Measurements from ENCODE around the gene ATP6V0B. TPM values are rescaled to one million over a fixed set of nuclear protein-coding genes. Genes with fewer than 3 reads are reported as not detected.

ATP6V0B gene
- total RNA-seq, 4 donors from 2014 or later = 29.2 to 203 (median 97.9) TPM

DNA sequence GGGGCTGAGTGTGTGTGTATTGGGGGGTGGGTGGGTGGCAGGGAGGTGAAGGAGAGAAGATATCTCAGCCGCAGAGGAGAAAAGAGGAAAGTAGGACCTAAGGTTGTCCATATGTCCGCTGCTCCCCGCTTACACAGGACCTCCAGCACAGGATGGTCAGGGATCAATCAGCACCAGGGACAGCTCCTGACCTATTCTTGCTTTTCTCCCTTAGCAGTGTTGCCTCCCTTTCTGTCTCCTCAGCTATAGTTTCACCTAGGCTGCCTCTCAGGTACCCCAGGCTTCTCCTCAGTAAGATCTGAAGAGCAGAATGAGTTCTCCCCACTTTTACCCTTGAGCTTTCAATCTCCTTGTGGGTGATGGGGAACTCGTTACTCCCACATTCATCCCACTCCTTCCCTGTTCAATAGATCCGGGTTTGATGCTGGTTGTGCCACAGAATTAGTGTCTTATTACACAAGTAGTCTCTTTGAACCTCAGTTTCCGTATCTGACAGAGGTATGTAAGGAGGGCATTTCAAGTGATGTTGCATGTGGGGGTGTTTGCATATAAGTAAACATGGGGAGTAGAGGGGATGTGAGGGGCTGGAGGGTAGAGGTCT lies 6.3 kb upstream of the ATP6V0B start:
- no peaks in the 10 kb centered on the region for H3K36me3 ChIP-seq

DNA sequence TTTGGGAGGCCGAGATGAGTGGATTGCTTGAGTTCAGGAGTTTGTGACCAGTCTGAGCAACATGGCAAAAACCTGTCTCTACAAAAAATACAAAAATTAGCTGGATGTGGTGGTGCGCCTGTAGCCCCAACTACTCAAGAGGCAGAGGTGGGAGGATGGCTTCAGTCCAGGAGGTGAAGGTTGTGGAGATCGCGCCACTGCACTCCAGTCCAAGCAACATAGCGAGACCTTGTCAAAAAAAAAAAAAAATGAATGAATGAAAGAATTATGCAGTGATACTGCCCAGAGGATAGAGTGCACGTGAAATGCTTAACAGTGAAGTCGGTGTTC lies 5.4 kb upstream of the ATP6V0B start:
- Histone ChIP-seq H3K9me3 (no peaks in the 10 kb centered on the region), H3K36me3 (no peaks in the 10 kb centered on the region), H3K4me1 (peaks cover 13 to 21% (median 16%) of the 10 kb centered on the region in 4 donors), H3K27me3 (no peaks in the 10 kb centered on the region), H3K27ac (no peak overlapping the region), H3K4me3 (peak overlapping the region in 2 of 4 donors; percentile 73 to 89)
- intact Hi-C loops (cut with DNase I; ENCODE audit: low total_unique reads) = no loop called here
- DNase-seq = no peak
- TF ChIP-seq POLR2A (IDR thresholded peaks at IDR 0.05) (no peak), EP300 (IDR thresholded peaks at IDR 0.05; ENCODE audit: low read depth) (no peak), POLR2AphosphoS5 (IDR thresholded peaks at IDR 0.05) (no peak)
- TF ChIP-seq, protein P1, sequence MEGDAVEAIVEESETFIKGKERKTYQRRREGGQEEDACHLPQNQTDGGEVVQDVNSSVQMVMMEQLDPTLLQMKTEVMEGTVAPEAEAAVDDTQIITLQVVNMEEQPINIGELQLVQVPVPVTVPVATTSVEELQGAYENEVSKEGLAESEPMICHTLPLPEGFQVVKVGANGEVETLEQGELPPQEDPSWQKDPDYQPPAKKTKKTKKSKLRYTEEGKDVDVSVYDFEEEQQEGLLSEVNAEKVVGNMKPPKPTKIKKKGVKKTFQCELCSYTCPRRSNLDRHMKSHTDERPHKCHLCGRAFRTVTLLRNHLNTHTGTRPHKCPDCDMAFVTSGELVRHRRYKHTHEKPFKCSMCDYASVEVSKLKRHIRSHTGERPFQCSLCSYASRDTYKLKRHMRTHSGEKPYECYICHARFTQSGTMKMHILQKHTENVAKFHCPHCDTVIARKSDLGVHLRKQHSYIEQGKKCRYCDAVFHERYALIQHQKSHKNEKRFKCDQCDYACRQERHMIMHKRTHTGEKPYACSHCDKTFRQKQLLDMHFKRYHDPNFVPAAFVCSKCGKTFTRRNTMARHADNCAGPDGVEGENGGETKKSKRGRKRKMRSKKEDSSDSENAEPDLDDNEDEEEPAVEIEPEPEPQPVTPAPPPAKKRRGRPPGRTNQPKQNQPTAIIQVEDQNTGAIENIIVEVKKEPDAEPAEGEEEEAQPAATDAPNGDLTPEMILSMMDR (IDR thresholded peaks at IDR 0.05) = no peak
- in situ Hi-C loops (cut with MboI; ENCODE audit: low pct_ligation_motif_present in 1 of 4, low pct_unique_long_range_greater_than_20kb in 1 of 4, low sequenced_read_pairs in 3 of 4) = no loop called here
- WGBS, 2 donors (ENCODE audit: low coverage in 1 of 2) = 0 to 60% methylated on average over 2 to 7 of the region's 7 CpGs

More for the DNA sequence above, 6.3 kb upstream of the ATP6V0B start:
- no peak for TF ChIP-seq POLR2AphosphoS5 (IDR thresholded peaks at IDR 0.05)
- TF ChIP-seq POLR2A (IDR thresholded peaks at IDR 0.05) = no peak
- no peak for TF ChIP-seq EP300 (IDR thresholded peaks at IDR 0.05; ENCODE audit: low read depth)
- TF ChIP-seq, protein P1 (IDR thresholded peaks at IDR 0.05) = no peak
- Histone ChIP-seq H3K4me1 (peaks cover 7 to 15% (median 10%) of the 10 kb centered on the region in 4 donors), H3K27ac (no peak overlapping the region), H3K27me3 (no peaks in the 10 kb centered on the region), H3K4me3 (no peak overlapping the region), H3K9me3 (no peaks in the 10 kb centered on the region)
- in situ Hi-C loops (cut with MboI; ENCODE audit: low pct_ligation_motif_present in 1 of 4, low pct_unique_long_range_greater_than_20kb in 1 of 4, low sequenced_read_pairs in 3 of 4) (no loop called here), intact Hi-C loops (cut with DNase I; ENCODE audit: low total_unique reads) (no loop called here)
- 80 to 89% methylated on average over 5 to 6 of the region's 6 CpGs for WGBS, 2 donors (ENCODE audit: low coverage in 1 of 2)
- DNase-seq = no peak

DNA sequence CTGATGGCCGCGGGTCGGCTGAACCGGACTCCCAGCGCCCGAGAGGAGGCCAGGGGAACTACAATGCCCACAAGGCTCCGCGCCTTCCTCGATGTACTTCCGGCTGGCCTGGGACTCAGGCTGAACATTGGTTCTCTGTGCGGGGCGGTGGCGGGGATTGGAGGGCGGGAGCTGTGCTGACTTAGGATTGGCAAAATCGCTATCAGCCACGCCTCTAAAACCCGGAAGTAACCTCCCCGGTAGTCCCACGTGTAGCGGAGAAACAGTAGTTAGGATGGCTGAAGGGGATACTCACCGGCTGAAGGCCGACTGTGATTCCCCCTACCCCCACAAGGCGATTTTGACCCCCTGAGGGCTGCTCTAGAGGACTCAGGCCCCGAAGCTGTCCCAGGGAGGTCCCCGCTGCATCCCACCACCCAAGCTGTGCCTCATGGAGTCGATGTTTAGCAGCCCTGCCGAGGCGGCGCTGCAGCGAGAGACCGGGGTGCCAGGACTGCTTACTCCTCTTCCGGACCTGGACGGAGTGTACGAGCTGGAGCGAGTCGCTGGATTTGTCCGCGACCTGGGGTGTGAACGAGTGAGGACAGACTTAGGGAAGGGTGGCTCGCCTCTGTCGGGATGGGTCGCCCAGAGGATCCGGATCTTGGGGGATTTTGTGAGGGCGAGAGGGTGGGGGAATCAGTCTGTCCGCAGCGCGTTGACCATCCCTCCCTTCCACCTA lies 4.9 kb upstream of the ATP6V0B start, which contains the start of gene DPH2:
TSS of gene DPH2 (plus strand) at position 265 of the 721 bp plus-strand sequence. CDS start at position 431, 166 bp downstream.
- H3K27me3 ChIP-seq = no peaks in the 10 kb centered on the region
- 0% methylated on average over 12 to 40 of the region's 47 CpGs for WGBS, 2 donors (ENCODE audit: low coverage in 1 of 2)
- in situ Hi-C loops (cut with MboI; ENCODE audit: low pct_ligation_motif_present in 1 of 4, low pct_unique_long_range_greater_than_20kb in 1 of 4, low sequenced_read_pairs in 3 of 4) (no loop called here), intact Hi-C loops (cut with DNase I; ENCODE audit: low total_unique reads) (no loop called here)
- no peaks in the 10 kb centered on the region for H3K9me3 ChIP-seq
- DNase-seq = peak; percentile 97
- peaks cover 13 to 21% (median 17%) of the 10 kb centered on the region in 4 donors for H3K4me1 ChIP-seq
- H3K36me3 ChIP-seq = no peaks in the 10 kb centered on the region
- TF ChIP-seq, protein P1 (IDR thresholded peaks at IDR 0.05) = peak in 2 of 5 experiments; percentile 64 to 65
- TF ChIP-seq EP300 (IDR thresholded peaks at IDR 0.05; ENCODE audit: low read depth) (no peak), POLR2AphosphoS5 (IDR thresholded peaks at IDR 0.05) (peak in 2 of 3 donors; percentile 32 to 38)
- peak within 1 kb of the TSS; percentile 52 to 89 (median 68) for H3K4me3 ChIP-seq
- peak within 1 kb of the TSS; percentile 16 to 50 (median 44) for H3K27ac ChIP-seq

DNA sequence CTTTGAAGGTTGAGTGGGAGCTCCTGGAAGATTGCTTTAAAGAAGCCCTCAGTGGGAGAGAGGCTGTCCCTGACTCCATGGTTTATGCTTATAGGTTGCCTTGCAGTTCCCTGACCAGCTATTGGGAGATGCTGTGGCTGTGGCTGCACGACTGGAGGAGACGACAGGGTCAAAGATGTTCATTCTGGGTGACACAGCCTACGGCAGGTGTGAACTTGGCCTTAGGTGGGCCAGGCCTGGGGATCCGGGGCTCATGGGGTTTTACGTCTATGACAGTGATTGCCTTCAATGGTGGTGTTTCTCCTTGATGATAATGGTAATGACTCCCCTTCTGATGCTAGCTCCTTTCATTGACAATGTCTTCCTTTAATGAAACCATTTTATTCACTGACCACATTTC lies 4.3 kb upstream of the ATP6V0B start:
- 28 to 60% methylated on average over 2 to 5 of the region's 5 CpGs for WGBS, 2 donors (ENCODE audit: low coverage in 1 of 2)
- no peak for DNase-seq

More for the DNA sequence above, 4.3 kb upstream of the ATP6V0B start:
- H3K9me3 ChIP-seq = no peaks in the 10 kb centered on the region
- in situ Hi-C loops (cut with MboI; ENCODE audit: low pct_ligation_motif_present in 1 of 4, low pct_unique_long_range_greater_than_20kb in 1 of 4, low sequenced_read_pairs in 3 of 4) = no loop called here
- TF ChIP-seq EP300 (IDR thresholded peaks at IDR 0.05; ENCODE audit: low read depth) (no peak), POLR2AphosphoS5 (IDR thresholded peaks at IDR 0.05) (no peak), POLR2A (IDR thresholded peaks at IDR 0.05) (no peak)
- H3K4me3 ChIP-seq = peak overlapping the region; percentile 52 to 89 (median 68)
- H3K27ac ChIP-seq = peak overlapping the region in 3 of 4 donors; percentile 16 to 47 (median 42)
- H3K36me3 ChIP-seq = no peaks in the 10 kb centered on the region
- no peaks in the 10 kb centered on the region for H3K27me3 ChIP-seq
- intact Hi-C loops (cut with DNase I; ENCODE audit: low total_unique reads) = no loop called here
- peaks cover 13 to 23% (median 18%) of the 10 kb centered on the region in 4 donors for H3K4me1 ChIP-seq
